T-helper 1 cell treated with Interleukin-12 subunit alpha and Interleukin-12 subunit beta and Interleukin-4 antibody, amounts not matched to agents 30 μg/mL and 1 μg/mL, for 36 hours (primary cell): ENCODE measurements around the gene CXCL13.
A peak's percentile ranks its signal among the peaks of the same experiment; 100 is the strongest.
"Not testable (repeated sequence)": the region's sequence is repeated elsewhere in the genome, so short reads cannot be mapped to it uniquely, and the experiment has no call there.

Source experiments
- H3K27ac Mint-ChIP-seq: one replicate; pipeline ENCODE4 v1.8.0; 2021; ENCODE audit warnings: mild to moderate bottlenecking, mixed read lengths
- H3K27me3 Mint-ChIP-seq: one replicate; pipeline ENCODE4 v1.8.0; 2021; ENCODE audit warnings: low read depth, mixed read lengths
- H3K36me3 Mint-ChIP-seq: one replicate; pipeline ENCODE4 v1.8.0; 2021; ENCODE audit warnings: low read depth, mixed read lengths
- H3K4me1 Mint-ChIP-seq: one replicate; pipeline ENCODE4 v1.8.0; 2021; ENCODE audit warnings: low read depth, mixed read lengths
- H3K4me3 Mint-ChIP-seq: one replicate; pipeline ENCODE4 v1.8.0; 2021; ENCODE audit warnings: mild to moderate bottlenecking, moderate library complexity, mixed read lengths
- H3K9me3 Mint-ChIP-seq: one replicate; pipeline ENCODE4 v1.8.0; 2021; ENCODE audit warnings: mixed read lengths

The CXCL13 gene, protein sequence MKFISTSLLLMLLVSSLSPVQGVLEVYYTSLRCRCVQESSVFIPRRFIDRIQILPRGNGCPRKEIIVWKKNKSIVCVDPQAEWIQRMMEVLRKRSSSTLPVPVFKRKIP

DNA sequence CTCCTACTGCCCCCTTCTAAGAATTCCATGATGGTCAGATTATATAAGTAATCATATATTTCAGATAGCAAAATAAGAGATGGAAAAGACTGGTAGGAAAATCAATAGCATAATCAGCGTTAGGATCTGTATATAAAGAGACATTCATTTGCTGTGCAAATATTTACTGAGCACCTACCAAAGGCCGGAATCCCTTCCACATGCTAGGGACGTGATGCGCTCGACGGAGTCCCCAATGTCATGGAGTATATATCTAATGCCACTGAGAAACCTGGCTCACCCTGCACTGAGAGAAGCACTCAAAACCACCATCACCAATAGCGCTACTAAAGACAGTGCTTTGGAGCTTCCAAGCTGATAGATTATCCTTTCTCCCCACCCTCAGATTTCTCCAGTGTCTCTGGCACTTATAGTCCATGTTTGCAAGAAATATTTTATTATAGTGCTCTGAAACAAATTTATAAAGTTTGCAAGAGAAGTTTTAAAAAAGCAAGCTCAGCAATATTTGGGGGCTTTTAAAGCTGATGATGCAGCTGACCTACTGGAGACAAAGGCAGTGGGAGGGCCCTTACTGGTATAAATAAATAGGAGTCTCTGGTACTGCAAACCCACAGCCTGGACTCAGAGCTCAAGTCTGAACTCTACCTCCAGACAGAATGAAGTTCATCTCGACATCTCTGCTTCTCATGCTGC, at the start of gene CXCL13:
Gene CXCL13, plus strand, starts transcription at position 611 of the 693 bp plus-strand sequence. Its CDS starts 46 bp downstream, at position 657.
- Mint-ChIP-seq H3K9me3 (no peaks in the 10 kb centered on the region), H3K4me3 (no peak within 1 kb of the TSS), H3K27ac (no peak within 1 kb of the TSS), H3K4me1 (peaks cover 6% of the 10 kb centered on the region), H3K27me3 (peaks cover 7% of the 10 kb centered on the region), H3K36me3 (no peaks in the 10 kb centered on the region)

DNA sequence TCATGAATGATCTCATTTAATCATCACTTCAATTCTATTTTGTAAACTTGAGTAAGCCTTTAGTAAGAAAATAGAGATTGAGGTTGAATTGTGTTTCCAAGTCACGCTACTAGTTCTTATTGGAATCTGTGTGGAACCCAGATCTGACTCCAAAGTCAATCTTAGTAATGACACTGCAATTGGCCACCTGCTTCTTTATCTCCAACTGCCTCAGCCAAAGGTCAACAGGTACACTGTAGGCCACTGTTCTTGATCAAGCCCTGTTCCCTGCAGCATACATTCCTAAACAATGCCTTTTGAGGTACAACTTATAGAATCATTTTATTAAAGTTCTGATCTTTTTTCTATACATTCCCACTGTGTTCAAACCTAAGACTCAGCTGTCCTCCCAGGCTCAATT, 45.5 kb upstream of the CXCL13 start:
- Mint-ChIP-seq H3K27ac (no peak overlapping the region), H3K9me3 (peaks cover 10% of the 10 kb centered on the region), H3K4me1 (no peaks in the 10 kb centered on the region), H3K36me3 (no peaks in the 10 kb centered on the region), H3K4me3 (no peak overlapping the region), H3K27me3 (no peaks in the 10 kb centered on the region)

DNA sequence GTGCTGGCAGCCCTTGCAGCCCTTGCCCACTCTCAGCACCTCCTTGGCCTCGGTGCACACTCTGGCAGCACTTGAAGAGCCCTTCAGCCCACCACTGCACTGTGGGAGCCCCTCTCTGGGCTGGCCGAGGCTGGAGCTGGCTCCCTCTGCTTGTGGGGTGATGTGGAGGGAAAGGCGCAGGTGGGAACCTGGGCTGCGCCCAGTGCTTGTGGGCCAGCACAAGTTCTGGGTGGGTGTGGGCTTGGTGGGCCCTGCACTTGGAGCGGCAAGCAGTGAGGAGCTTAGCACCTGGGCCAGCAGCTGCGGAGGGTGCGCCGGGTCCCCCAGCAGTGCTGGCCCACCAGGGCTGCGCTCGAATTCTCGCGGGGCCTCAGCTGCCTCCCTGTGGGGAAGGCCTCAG, 43.9 kb upstream of the CXCL13 start:
- not testable (repeated sequence) for H3K9me3 Mint-ChIP-seq, H3K27me3 Mint-ChIP-seq, H3K36me3 Mint-ChIP-seq, H3K27ac Mint-ChIP-seq, H3K4me3 Mint-ChIP-seq, H3K4me1 Mint-ChIP-seq

GRCh38 chr4:77564231-77564630, 41.4 kb upstream of the CXCL13 start:
- H3K4me3 Mint-ChIP-seq: no peak overlapping the region
- H3K4me1 Mint-ChIP-seq: no peaks in the 10 kb centered on the region
- H3K27me3 Mint-ChIP-seq: peaks cover 11% of the 10 kb centered on the region
- no peaks in the 10 kb centered on the region for H3K36me3 Mint-ChIP-seq
- H3K9me3 Mint-ChIP-seq: peaks cover 10% of the 10 kb centered on the region
- H3K27ac Mint-ChIP-seq: no peak overlapping the region

- Mint-ChIP-seq H3K27me3 (peaks cover 11% of the 10 kb centered on the region), H3K4me1 (no peaks in the 10 kb centered on the region), H3K4me3 (no peak overlapping the region), H3K9me3 (peaks cover 18% of the 10 kb centered on the region), H3K36me3 (no peaks in the 10 kb centered on the region), H3K27ac (no peak overlapping the region)
Observed at GRCh38 chr4:77566148-77566547, 39.5 kb upstream of the CXCL13 start.

DNA sequence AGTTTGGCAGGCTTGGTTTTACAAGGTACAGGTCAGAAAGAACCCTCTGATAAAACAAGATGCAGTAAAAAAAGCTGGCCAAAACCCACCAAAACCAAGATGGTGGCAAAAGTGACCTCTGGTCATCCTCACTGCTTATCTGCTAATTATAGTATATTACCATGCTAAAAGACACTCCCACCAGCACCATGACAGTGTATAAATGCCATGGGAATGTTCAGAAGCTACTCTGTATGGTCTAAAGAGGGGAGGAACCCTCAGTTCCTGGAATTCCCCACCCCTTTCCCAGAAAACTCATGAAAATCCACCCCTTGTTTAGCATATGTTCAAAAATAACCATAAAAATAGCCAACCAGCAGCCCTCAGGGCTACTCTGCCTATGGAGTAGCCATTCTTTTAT, 38.1 kb upstream of the CXCL13 start:
- H3K4me1 Mint-ChIP-seq: no peaks in the 10 kb centered on the region
- H3K36me3 Mint-ChIP-seq: no peaks in the 10 kb centered on the region
- H3K27me3 Mint-ChIP-seq: peaks cover 11% of the 10 kb centered on the region
- no peak overlapping the region for H3K27ac Mint-ChIP-seq
- no peak overlapping the region for H3K4me3 Mint-ChIP-seq
- H3K9me3 Mint-ChIP-seq: peaks cover 23% of the 10 kb centered on the region

DNA sequence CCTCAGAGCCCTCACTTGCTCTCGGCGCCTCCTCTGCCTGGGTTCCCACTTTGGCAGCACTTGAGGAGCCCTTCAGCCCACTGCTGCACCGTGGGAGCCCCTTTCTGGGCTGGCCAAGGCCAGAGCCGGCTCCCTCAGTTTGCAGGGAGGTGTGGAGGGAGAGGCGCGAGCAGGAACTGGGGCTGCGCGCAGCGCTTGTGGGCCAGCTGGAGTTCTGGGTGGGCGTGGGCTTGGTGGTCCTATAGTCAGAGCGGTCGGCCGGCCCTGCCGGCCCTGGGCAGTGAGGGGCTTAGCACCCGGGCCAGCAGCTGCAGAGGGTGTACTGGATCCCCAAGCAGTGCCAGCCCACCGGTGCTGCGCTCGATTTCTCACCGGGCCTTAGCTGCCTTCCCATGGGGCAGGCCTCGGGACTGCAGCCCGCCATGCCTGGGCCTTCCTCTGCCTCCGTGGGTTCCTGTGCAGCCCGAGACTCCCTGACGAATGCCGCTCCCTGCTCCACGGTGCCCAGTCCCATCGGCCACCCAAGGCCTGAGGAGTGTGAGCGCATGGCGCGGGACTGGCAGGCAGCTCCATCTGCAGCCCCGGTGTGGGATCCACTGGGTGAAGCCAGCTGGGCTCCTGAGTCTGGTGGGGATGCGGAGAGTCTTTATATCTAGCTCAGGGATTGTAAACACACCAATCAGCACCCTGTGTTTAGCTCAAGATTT, 35.0 kb upstream of the CXCL13 start:
- H3K4me3 Mint-ChIP-seq, H3K36me3 Mint-ChIP-seq, H3K27ac Mint-ChIP-seq, H3K4me1 Mint-ChIP-seq: not testable (repeated sequence)
- Mint-ChIP-seq H3K27me3 (peaks cover 15% of the 10 kb centered on the region), H3K9me3 (peaks cover 27% of the 10 kb centered on the region)

- Mint-ChIP-seq H3K36me3 (peaks cover 1% of the 10 kb centered on the region), H3K27ac (no peak overlapping the region), H3K27me3 (peaks cover 4% of the 10 kb centered on the region), H3K4me3 (no peak overlapping the region), H3K4me1 (peaks cover 8% of the 10 kb centered on the region), H3K9me3 (peaks cover 9% of the 10 kb centered on the region)
Observed at GRCh38 chr4:77576351-77576750, 29.3 kb upstream of the CXCL13 start.

DNA sequence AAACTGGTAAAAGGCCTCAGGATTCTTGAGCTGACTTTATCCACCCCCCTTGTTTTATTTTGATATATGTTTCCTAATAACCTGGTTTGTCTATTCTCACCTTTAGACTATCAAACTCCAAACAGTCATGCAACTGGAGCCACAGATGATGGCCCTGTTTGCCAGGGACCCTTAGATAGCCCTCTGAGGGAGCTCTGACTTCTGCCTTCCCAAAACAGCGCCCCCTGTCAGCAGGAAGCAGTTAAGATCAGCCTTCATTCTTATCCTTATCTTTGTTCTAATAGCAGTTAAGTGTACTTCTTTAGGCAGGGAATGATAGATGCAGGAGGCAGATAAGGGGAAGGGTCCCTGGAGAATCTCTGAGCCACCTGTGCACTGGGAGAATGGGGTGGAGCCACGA, 27.5 kb upstream of the CXCL13 start:
- Mint-ChIP-seq H3K9me3 (no peaks in the 10 kb centered on the region), H3K4me3 (no peak overlapping the region), H3K36me3 (no peaks in the 10 kb centered on the region), H3K27ac (no peak overlapping the region), H3K4me1 (peaks cover 16% of the 10 kb centered on the region), H3K27me3 (peaks cover 7% of the 10 kb centered on the region)

- H3K27me3 Mint-ChIP-seq: peaks cover 16% of the 10 kb centered on the region
- H3K4me1 Mint-ChIP-seq: peaks cover 20% of the 10 kb centered on the region
- peaks cover 5% of the 10 kb centered on the region for H3K9me3 Mint-ChIP-seq
- H3K4me3 Mint-ChIP-seq: no peak overlapping the region
- no peak overlapping the region for H3K27ac Mint-ChIP-seq
- peaks cover 4% of the 10 kb centered on the region for H3K36me3 Mint-ChIP-seq
Observed at GRCh38 chr4:77579406-77580076, 26.1 kb upstream of the CXCL13 start.

GRCh38 chr4:77581724-77582123, 23.9 kb upstream of the CXCL13 start:
- H3K9me3 Mint-ChIP-seq: peaks cover 5% of the 10 kb centered on the region
- H3K27ac Mint-ChIP-seq: no peak overlapping the region
- peaks cover 16% of the 10 kb centered on the region for H3K27me3 Mint-ChIP-seq
- H3K4me3 Mint-ChIP-seq: no peak overlapping the region
- peaks cover 27% of the 10 kb centered on the region for H3K4me1 Mint-ChIP-seq
- peaks cover 4% of the 10 kb centered on the region for H3K36me3 Mint-ChIP-seq

GRCh38 chr4:77582156-77582555, 23.5 kb upstream of the CXCL13 start:
- Mint-ChIP-seq H3K4me3 (no peak overlapping the region), H3K4me1 (peaks cover 30% of the 10 kb centered on the region)

GRCh38 chr4:77582711-77583110, 22.9 kb upstream of the CXCL13 start:
- Mint-ChIP-seq H3K27me3 (peaks cover 16% of the 10 kb centered on the region), H3K4me3 (no peak overlapping the region), H3K9me3 (peaks cover 5% of the 10 kb centered on the region), H3K27ac (no peak overlapping the region), H3K36me3 (peaks cover 4% of the 10 kb centered on the region), H3K4me1 (peaks cover 35% of the 10 kb centered on the region)

More at GRCh38 chr4:77582156-77582555, 23.5 kb upstream of the CXCL13 start:
- H3K27me3 Mint-ChIP-seq: peaks cover 16% of the 10 kb centered on the region
- H3K36me3 Mint-ChIP-seq: peaks cover 4% of the 10 kb centered on the region
- no peak overlapping the region for H3K27ac Mint-ChIP-seq
- H3K9me3 Mint-ChIP-seq: peaks cover 5% of the 10 kb centered on the region

DNA sequence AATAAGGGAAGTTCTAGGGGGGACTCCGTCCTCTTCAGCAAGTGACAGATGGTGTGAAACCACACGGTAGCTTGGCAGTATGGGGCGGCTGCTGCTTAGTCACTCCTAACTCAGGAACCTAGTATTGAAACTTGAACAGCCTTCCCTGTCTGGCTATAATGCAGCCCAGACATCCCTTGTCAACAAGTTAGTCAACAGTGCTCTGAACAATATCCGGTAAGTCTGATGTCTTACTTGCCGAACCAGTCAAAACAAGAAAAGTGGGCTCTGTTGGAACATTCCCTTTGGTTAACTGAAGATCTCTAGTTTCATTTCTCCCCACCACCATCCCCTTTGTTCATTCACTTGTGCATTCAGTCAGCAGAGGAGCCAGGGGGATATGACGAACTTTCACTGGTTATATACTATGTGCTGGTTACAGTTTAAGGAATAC, 18.7 kb upstream of the CXCL13 start:
- H3K4me3 Mint-ChIP-seq: peak overlapping the region; percentile 47
- peak overlapping the region; percentile 72 for H3K27ac Mint-ChIP-seq
- H3K27me3 Mint-ChIP-seq: peaks cover 28% of the 10 kb centered on the region
- peaks cover 5% of the 10 kb centered on the region for H3K9me3 Mint-ChIP-seq
- peaks cover 37% of the 10 kb centered on the region for H3K4me1 Mint-ChIP-seq
- H3K36me3 Mint-ChIP-seq: peaks cover 4% of the 10 kb centered on the region
